ENCODE results near the gene SLC35A5. TPM values are rescaled to one million over a fixed set of nuclear protein-coding genes. Genes with fewer than 3 reads are reported as not detected.

Gene SLC35A5
- total RNA-seq, 1 donor from 2014 or later = 25.1 TPM

DNA sequence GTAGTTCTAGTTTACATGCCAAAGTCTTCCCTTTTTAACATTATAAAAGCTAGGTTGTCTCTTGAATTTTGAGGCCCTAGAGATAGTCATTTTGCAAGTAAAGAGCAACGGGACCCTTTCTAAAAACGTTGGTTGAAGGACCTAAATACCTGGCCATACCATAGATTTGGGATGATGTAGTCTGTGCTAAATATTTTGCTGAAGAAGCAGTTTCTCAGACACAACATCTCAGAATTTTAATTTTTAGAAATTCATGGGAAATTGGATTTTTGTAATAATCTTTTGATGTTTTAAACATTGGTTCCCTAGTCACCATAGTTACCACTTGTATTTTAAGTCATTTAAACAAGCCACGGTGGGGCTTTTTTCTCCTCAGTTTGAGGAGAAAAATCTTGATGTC, 21.3 kb downstream of the SLC35A5 start:
- intact Hi-C loops (cut with micrococcal nuclease) = loop anchor here (2.0 kb wide), 1 partner anchor 396 kb away; no protein-coding TSS in a partner anchor
- CTCF ChIA-PET = interaction anchor here (1.0 to 3.2 kb wide), 10 partner anchors 12 to 705 kb away, joined by 3 to 20 read pairs (median 8); no protein-coding TSS in a partner anchor
- ATAC-seq (ENCODE audit: low read depth) (no peak), DNase-seq (no peak)
- H3K4me1 Mint-ChIP-seq = peaks cover 46% of the 10 kb centered on the region
- POLR2A ChIA-PET = no interaction called here
- no peaks in the 10 kb centered on the region for H3K27me3 Mint-ChIP-seq
- no peaks in the 10 kb centered on the region for H3K9me3 Mint-ChIP-seq
- H3K4me3 Mint-ChIP-seq = no peak overlapping the region
- H3K36me3 Mint-ChIP-seq (ENCODE audit: low read depth) = peaks cover 72% of the 10 kb centered on the region
- TF ChIP-seq CTCF (IDR thresholded peaks at IDR 0.05) = no peak
- no peak overlapping the region for H3K27ac Mint-ChIP-seq

- no peak for TF ChIP-seq CTCF (IDR thresholded peaks at IDR 0.05)
- ChIA-PET POLR2A (no interaction called here), CTCF (no interaction called here)
- Mint-ChIP-seq H3K27ac (peak overlapping the region; percentile 61), H3K9me3 (no peaks in the 10 kb centered on the region), H3K4me1 (peaks cover 29% of the 10 kb centered on the region), H3K27me3 (no peaks in the 10 kb centered on the region), H3K36me3 (ENCODE audit: low read depth) (peaks cover 83% of the 10 kb centered on the region), H3K4me3 (no peak overlapping the region)
- ATAC-seq (ENCODE audit: low read depth) = no peak
- intact Hi-C loops (cut with micrococcal nuclease) = no loop called here
- DNase-seq = no peak
Observed at GRCh38 chr3:112585782-112586181, 23.9 kb downstream of the SLC35A5 start.

GRCh38 chr3:112587336-112587735, 25.5 kb downstream of the SLC35A5 start:
- intact Hi-C loops (cut with micrococcal nuclease) = no loop called here
- Mint-ChIP-seq H3K9me3 (no peaks in the 10 kb centered on the region), H3K4me1 (peaks cover 30% of the 10 kb centered on the region), H3K27me3 (no peaks in the 10 kb centered on the region), H3K27ac (peak overlapping the region; percentile 42), H3K4me3 (no peak overlapping the region), H3K36me3 (ENCODE audit: low read depth) (peaks cover 82% of the 10 kb centered on the region)
- ChIA-PET CTCF (no interaction called here), POLR2A (no interaction called here)
- DNase-seq (no peak), ATAC-seq (ENCODE audit: low read depth) (no peak)
- TF ChIP-seq CTCF (IDR thresholded peaks at IDR 0.05) = no peak

DNA sequence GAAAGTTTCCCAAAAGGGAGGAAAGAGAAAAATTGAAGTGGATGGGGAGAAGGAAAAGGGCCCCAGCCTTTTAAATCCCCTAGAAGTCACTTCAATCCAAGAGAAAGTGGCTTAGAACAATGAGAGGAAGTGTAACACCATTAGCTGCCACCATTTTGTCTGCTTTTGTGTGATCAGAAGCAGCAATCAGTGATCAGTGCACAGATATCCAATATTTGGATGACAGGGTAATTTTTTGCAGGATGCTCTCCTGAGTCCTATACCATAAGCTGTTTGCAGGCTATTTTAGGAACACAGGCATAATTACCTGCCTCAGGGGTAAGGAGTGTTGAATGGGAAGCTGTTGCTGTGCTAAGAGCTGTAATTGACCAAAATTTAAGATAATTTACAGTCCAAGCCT, 31.4 kb downstream of the SLC35A5 start:
- intact Hi-C loops (cut with micrococcal nuclease) = no loop called here
- ChIA-PET CTCF (no interaction called here), POLR2A (interaction anchor here (0.7 kb wide), 1 partner anchor 19 kb away, joined by 11 read pairs; no protein-coding TSS in a partner anchor)
- Mint-ChIP-seq H3K4me1 (peaks cover 11% of the 10 kb centered on the region), H3K4me3 (no peak overlapping the region), H3K36me3 (ENCODE audit: low read depth) (peaks cover 69% of the 10 kb centered on the region), H3K27me3 (no peaks in the 10 kb centered on the region), H3K9me3 (peaks cover 4% of the 10 kb centered on the region), H3K27ac (no peak overlapping the region)
- ATAC-seq (ENCODE audit: low read depth) (no peak), DNase-seq (no peak)
- TF ChIP-seq CTCF (IDR thresholded peaks at IDR 0.05) = no peak

DNA sequence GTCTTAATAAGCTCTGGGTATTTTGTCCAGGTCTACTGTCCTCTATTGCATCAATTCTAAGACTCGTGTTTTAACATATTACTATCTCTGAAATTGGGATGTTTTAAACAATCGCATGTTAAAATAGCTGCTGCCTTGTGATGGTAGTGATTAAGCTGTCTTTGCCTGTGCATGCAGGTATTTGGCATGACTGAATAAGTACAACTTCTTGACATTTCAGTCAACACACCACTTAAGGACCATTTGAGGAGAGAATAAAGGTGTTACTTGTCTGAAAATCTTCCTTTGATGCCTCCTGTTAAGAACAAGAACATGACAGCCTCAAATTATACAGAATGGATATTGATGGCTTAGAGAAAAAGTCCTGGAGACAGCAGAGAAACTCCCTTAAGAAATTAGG, 33.0 kb downstream of the SLC35A5 start:
- no peak for DNase-seq
- ATAC-seq (ENCODE audit: low read depth) = no peak
- peaks cover 60% of the 10 kb centered on the region for H3K36me3 Mint-ChIP-seq (ENCODE audit: low read depth)
- CTCF ChIA-PET = interaction anchor here (1.8 kb wide), 1 partner anchor 12 kb away, joined by 6 read pairs; no protein-coding TSS in a partner anchor
- H3K4me3 Mint-ChIP-seq = no peak overlapping the region
- no peaks in the 10 kb centered on the region for H3K27me3 Mint-ChIP-seq
- intact Hi-C loops (cut with micrococcal nuclease) = no loop called here
- no peak for TF ChIP-seq CTCF (IDR thresholded peaks at IDR 0.05)
- no peak overlapping the region for H3K27ac Mint-ChIP-seq
- POLR2A ChIA-PET = no interaction called here
- peaks cover 4% of the 10 kb centered on the region for H3K9me3 Mint-ChIP-seq
- peaks cover 11% of the 10 kb centered on the region for H3K4me1 Mint-ChIP-seq
